B cell (primary cell): ENCODE results near the gene MDM1. TPM values are rescaled to one million over a fixed set of nuclear protein-coding genes. Genes with fewer than 3 reads are reported as not detected.

Experiments used
- ATAC-seq: fragments of 200-7000 bp; cut with Tn5 transposase; one replicate; pipeline ENCODE4 v1.10.0; 2021; ENCODE audit warnings: low read depth, mild to moderate bottlenecking, moderate number of reproducible peaks, moderate library complexity
- CTCF ChIA-PET: fragments of 350-600 bp; sonication (Branson Sonifier 250); formaldehyde crosslinking; loops from one replicate; lab custom pipeline; 2021; ENCODE audit warnings: antibody characterized with exemption, inconsistent platforms; lab: Charles Lee
- POLR2A ChIA-PET: fragments of 350-600 bp; sonication (Branson Sonifier 250); formaldehyde crosslinking; loops from one replicate; lab custom pipeline; 2021; ENCODE audit warnings: antibody characterized with exemption; lab: Charles Lee
- DNase-seq: peaks from one replicate; pipeline ENCODE4 v3.0.0; 2013
- H2AFZ ChIP-seq: 2 replicates; pipeline ENCODE4 v1.6.1; 2012; ENCODE audit warnings: mild to moderate bottlenecking, low read depth, low read length; ENCODE audit not compliant: insufficient read depth, poor library complexity, severe bottlenecking
- H3K27ac ChIP-seq, 2 donors: 1 replicate in 1 of 2; 2 replicates in 1 of 2; pipeline ENCODE4 v1.5.1; 2012 to 2013; ENCODE audit warnings: low read length in 2 of 2, mild to moderate bottlenecking in 2 of 2, moderate library complexity in 1 of 2
- H3K27me3 ChIP-seq, 4 experiments: fragments of 200-600 bp in 1 of 4; sonication (generic) in 1 of 4; replicated peaks in 1 of 4; 1 replicate in 2 of 4; 2 replicates in 2 of 4; pipeline versions ENCODE4 v1.6.1 to v1.7.0; 2013 to 2016; ENCODE audit warnings: low read length in 3 of 4, mild to moderate bottlenecking in 2 of 4, mixed read lengths in 1 of 4, moderate library complexity in 1 of 4; ENCODE audit not compliant: insufficient read depth in 4 of 4, control insufficient read depth in 3 of 4; ENCODE audit errors: control extremely low read depth in 1 of 4
- H3K36me3 ChIP-seq, 2 experiments: replicated peaks in 1 of 2; 1 replicate in 1 of 2; 2 replicates in 1 of 2; pipeline versions ENCODE4 v1.6.1 to v1.7.1; 2013; ENCODE audit warnings: low read length in 1 of 2; ENCODE audit not compliant: insufficient read depth in 2 of 2, control insufficient read depth in 1 of 2; ENCODE audit errors: control extremely low read depth in 1 of 2, extremely low read depth in 1 of 2
- H3K4me1 ChIP-seq, 2 donors: fragments of 200-600 bp in 1 of 2; sonication (generic) in 1 of 2; 1 replicate in 1 of 2; 2 replicates in 1 of 2; pipeline versions ENCODE4 v1.5.1 to v1.6.1; 2013 to 2017; ENCODE audit warnings: low read length in 2 of 2; ENCODE audit not compliant: control insufficient read depth in 2 of 2, insufficient read depth in 2 of 2
- H3K4me2 ChIP-seq: replicated peaks from 2 replicates; pipeline ENCODE3; 2012; ENCODE audit warnings: mild to moderate bottlenecking, low read depth, low read length; ENCODE audit not compliant: poor library complexity, severe bottlenecking
- H3K4me3 ChIP-seq, 5 experiments: fragments of 200-600 bp in 1 of 5; sonication (generic) in 1 of 5; 1 replicate in 3 of 5; 2 replicates in 2 of 5; pipeline versions ENCODE4 v1.5.1 to v1.7.0; 2011 to 2016; ENCODE audit warnings: low read length in 4 of 5, mild to moderate bottlenecking in 4 of 5, low read depth in 2 of 5, control low read depth in 1 of 5, moderate library complexity in 1 of 5; ENCODE audit not compliant: insufficient read depth in 1 of 5; ENCODE audit errors: control extremely low read depth in 1 of 5, extremely low read depth in 1 of 5
- H3K79me2 ChIP-seq: fragments of 200-600 bp; sonication (generic); one replicate; pipeline ENCODE4 v1.6.0; 2016; ENCODE audit warnings: low read length; ENCODE audit not compliant: control insufficient read depth, insufficient read depth
- H3K9ac ChIP-seq: fragments of 200-600 bp; sonication (generic); 2 replicates; pipeline ENCODE4 v1.6.1; 2017; ENCODE audit warnings: mild to moderate bottlenecking, low read length, moderate library complexity
- H3K9me3 ChIP-seq, 3 donors: one replicate each; pipeline versions ENCODE4 v1.6.1 to v1.7.1; 2013; ENCODE audit warnings: low read length in 2 of 3; ENCODE audit not compliant: control insufficient read depth in 2 of 3, insufficient read depth in 1 of 3; ENCODE audit errors: control extremely low read depth in 1 of 3
- H4K20me1 ChIP-seq: 2 replicates; pipeline ENCODE4 v1.6.0; 2012; ENCODE audit warnings: mild to moderate bottlenecking, low read length; ENCODE audit not compliant: insufficient read depth, control insufficient read depth, poor library complexity, severe bottlenecking
- H3K27ac Mint-ChIP-seq: one replicate; pipeline ENCODE4 v1.8.0; 2021; ENCODE audit warnings: mixed read lengths
- H3K27me3 Mint-ChIP-seq: one replicate; pipeline ENCODE4 v1.8.0; 2021; ENCODE audit warnings: mixed read lengths
- H3K4me1 Mint-ChIP-seq: one replicate; pipeline ENCODE4 v1.8.0; 2021; ENCODE audit warnings: mixed read lengths
- H3K4me3 Mint-ChIP-seq: one replicate; pipeline ENCODE4 v1.8.0; 2021; ENCODE audit warnings: mixed read lengths
- H3K9me3 Mint-ChIP-seq: one replicate; pipeline ENCODE4 v1.8.0; 2022; ENCODE audit warnings: mixed read lengths; ENCODE audit not compliant: insufficient read depth
- CTCF ChIP-seq: fragments of 200-600 bp; IDR thresholded peaks from one replicate; pipeline ENCODE4 v1.8.0; 2022; ENCODE audit warnings: antibody characterized with exemption, mild to moderate bottlenecking
- EZH2 ChIP-seq: IDR thresholded peaks from 2 replicates; pipeline ENCODE4 v1.6.1; 2012; ENCODE audit warnings: borderline replicate concordance, low read depth, mild to moderate bottlenecking, moderate library complexity, low read length; ENCODE audit not compliant: insufficient read depth, poor library complexity, severe bottlenecking
- WGBS: methylation state at CpG from one replicate; pipeline ENCODE4 v1.1.5; 2013; ENCODE audit warnings: missing lambda C conversion rate; ENCODE audit not compliant: insufficient coverage; 5-methylcytosine and 5-hydroxymethylcytosine counted together
- intact Hi-C: fragments of 100-400 bp; cut with micrococcal nuclease; formaldehyde crosslinking; loops from one replicate; pipeline ENCODE4 v1.10.0; 2022
- polyA plus RNA-seq: library from polyadenylated mRNA; depleted of rRNA; stranded (reverse); fragments of >200 nt; gene quantifications from 2 replicates; pipeline ENCODE4 v1.2.3, GENCODE V29; 2012
- total RNA-seq, 2 donors: library from RNA; stranded (reverse); fragments of 120-200 nt in 1 of 2; gene quantifications; 1 replicate in 1 of 2; 2 replicates in 1 of 2; pipeline versions ENCODE4 v1.2.3 to v1.2.4, GENCODE V29; 2013 to 2022

Gene MDM1
- total and polyA plus RNA-seq, 2 donors (not counting 1 experiment from before 2014, with no cell fraction given), result 13.9 to 38.3 TPM

GRCh38 chr12:68326716-68327115, 5.4 kb downstream of the MDM1 start:
- no peak for ATAC-seq
- Mint-ChIP-seq H3K27me3 (no peaks in the 10 kb centered on the region), H3K4me3 (no peak overlapping the region), H3K9me3 (no peaks in the 10 kb centered on the region), H3K4me1 (peaks cover 21% of the 10 kb centered on the region), H3K27ac (no peak overlapping the region)
- no peak overlapping the region for H2AFZ ChIP-seq
- no peak overlapping the region for H3K27ac ChIP-seq
- peaks cover 22% of the 10 kb centered on the region for H3K79me2 ChIP-seq
- H3K9ac ChIP-seq, result no peak overlapping the region
- POLR2A ChIA-PET, result no interaction called here
- WGBS, result no CpG with 5 or more reads among the region's 3 CpGs
- intact Hi-C loops, result no loop called here
- H4K20me1 ChIP-seq, result no peaks in the 10 kb centered on the region
- no peak overlapping the region for H3K4me3 ChIP-seq
- peaks cover 8 to 10% of the 10 kb centered on the region in 2 donors for H3K4me1 ChIP-seq
- H3K4me2 ChIP-seq, result no peak overlapping the region
- no peaks in the 10 kb centered on the region for H3K27me3 ChIP-seq
- no peaks in the 10 kb centered on the region for H3K9me3 ChIP-seq
- peaks cover 6 to 36% of the 10 kb centered on the region in 2 experiments for H3K36me3 ChIP-seq
- CTCF ChIA-PET, result interaction anchor here (1.4 kb wide), 1 partner anchor 10 kb away, joined by 6 read pairs; no protein-coding TSS in a partner anchor
- no peak for TF ChIP-seq CTCF
- TF ChIP-seq EZH2, result no peak
- no peak for DNase-seq

GRCh38 chr12:68325966-68326365, 6.2 kb downstream of the MDM1 start:
- ChIA-PET POLR2A (no interaction called here), CTCF (interaction anchor here (1.4 kb wide), 1 partner anchor 9 kb away, joined by 6 read pairs; no protein-coding TSS in a partner anchor)
- Histone ChIP-seq H2AFZ (no peak overlapping the region), H3K9ac (no peak overlapping the region), H3K27ac (no peak overlapping the region), H3K4me3 (no peak overlapping the region), H3K4me2 (no peak overlapping the region), H3K4me1 (peaks cover under 1 to 2% of the 10 kb centered on the region in 2 donors), H3K9me3 (no peaks in the 10 kb centered on the region), H3K27me3 (no peaks in the 10 kb centered on the region), H3K36me3 (peaks cover 8 to 36% of the 10 kb centered on the region in 2 experiments), H3K79me2 (peaks cover 20% of the 10 kb centered on the region), H4K20me1 (no peaks in the 10 kb centered on the region)
- H3K9me3 Mint-ChIP-seq, result no peaks in the 10 kb centered on the region
- TF ChIP-seq EZH2 (no peak), CTCF (no peak)
- no peaks in the 10 kb centered on the region for H3K27me3 Mint-ChIP-seq
- no peak for DNase-seq
- no peak overlapping the region for H3K4me3 Mint-ChIP-seq
- peaks cover 14% of the 10 kb centered on the region for H3K4me1 Mint-ChIP-seq
- no CpG with 5 or more reads among the region's 1 CpG for WGBS
- no peak for ATAC-seq
- intact Hi-C loops, result no loop called here
- no peak overlapping the region for H3K27ac Mint-ChIP-seq
